ENCODE measurements around the gene VPS13D. TPM values are rescaled to one million over a fixed set of nuclear protein-coding genes. Genes with fewer than 3 reads are reported as not detected.
A peak's percentile ranks its signal among the peaks of the same experiment; 100 is the strongest.

Gene VPS13D
- total and polyA plus RNA-seq, 2 experiments from 2014 or later: 9.7 to 35.7 TPM

DNA sequence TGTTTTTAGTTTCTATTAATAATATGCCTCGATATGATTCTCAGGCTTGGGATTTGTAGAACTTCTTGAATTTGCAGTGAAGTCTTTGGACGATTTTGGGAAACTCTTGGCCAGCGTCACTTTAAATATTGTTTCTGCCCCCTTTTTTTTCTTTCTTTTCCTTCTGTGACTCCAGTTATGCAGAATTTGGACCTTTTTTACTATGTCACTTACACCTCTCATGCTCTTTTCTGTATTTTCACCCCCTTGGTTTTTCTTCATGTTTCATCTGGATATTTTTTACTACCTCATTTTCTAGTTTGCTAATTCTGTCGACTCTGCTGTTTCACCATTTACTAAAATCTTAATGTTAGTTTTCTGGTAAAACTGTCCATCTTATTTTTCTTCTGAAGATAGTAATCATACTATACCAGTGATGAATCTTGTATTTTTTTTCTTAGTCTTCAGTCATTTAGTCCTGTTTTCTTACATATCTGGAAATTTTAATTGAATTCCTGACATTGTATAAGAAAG is 214.6 kb downstream of the VPS13D start:
- no peak overlapping the region for H3K27ac ChIP-seq
- DNase-seq (ENCODE audit: low read depth in 1 of 2, low spot score in 1 of 2): no peak
- H3K4me3 ChIP-seq: no peak overlapping the region
- H3K9me3 ChIP-seq (ENCODE audit: low read depth): no peaks in the 10 kb centered on the region
- H3K4me1 ChIP-seq (ENCODE audit: low read depth): peaks cover 9% of the 10 kb centered on the region
- no peak for TF ChIP-seq CTCF (IDR thresholded peaks at IDR 0.05; ENCODE audit: low read depth, low read length)
- no peaks in the 10 kb centered on the region for H3K36me3 ChIP-seq
- H3K27me3 ChIP-seq: no peaks in the 10 kb centered on the region

- no peaks in the 10 kb centered on the region for H3K36me3 ChIP-seq
- DNase-seq (ENCODE audit: low read depth in 1 of 2, low spot score in 1 of 2): no peak
- H3K9me3 ChIP-seq (ENCODE audit: low read depth): no peaks in the 10 kb centered on the region
- peaks cover 9% of the 10 kb centered on the region for H3K4me1 ChIP-seq (ENCODE audit: low read depth)
- TF ChIP-seq CTCF (IDR thresholded peaks at IDR 0.05; ENCODE audit: low read depth, low read length): no peak
- no peak overlapping the region for H3K27ac ChIP-seq
- H3K4me3 ChIP-seq: no peak overlapping the region
- no peaks in the 10 kb centered on the region for H3K27me3 ChIP-seq
Observed at GRCh38 chr1:12445257-12445656, 215.4 kb downstream of the VPS13D start.

GRCh38 chr1:12446593-12446992 is 216.8 kb downstream of the VPS13D start:
- Histone ChIP-seq H3K9me3 (ENCODE audit: low read depth) (no peaks in the 10 kb centered on the region), H3K27ac (no peak overlapping the region), H3K36me3 (no peaks in the 10 kb centered on the region), H3K4me3 (no peak overlapping the region), H3K4me1 (ENCODE audit: low read depth) (peaks cover 16% of the 10 kb centered on the region), H3K27me3 (no peaks in the 10 kb centered on the region)
- no peak for TF ChIP-seq CTCF (IDR thresholded peaks at IDR 0.05; ENCODE audit: low read depth, low read length)
- no peak for DNase-seq (ENCODE audit: low read depth in 1 of 2, low spot score in 1 of 2)

DNA sequence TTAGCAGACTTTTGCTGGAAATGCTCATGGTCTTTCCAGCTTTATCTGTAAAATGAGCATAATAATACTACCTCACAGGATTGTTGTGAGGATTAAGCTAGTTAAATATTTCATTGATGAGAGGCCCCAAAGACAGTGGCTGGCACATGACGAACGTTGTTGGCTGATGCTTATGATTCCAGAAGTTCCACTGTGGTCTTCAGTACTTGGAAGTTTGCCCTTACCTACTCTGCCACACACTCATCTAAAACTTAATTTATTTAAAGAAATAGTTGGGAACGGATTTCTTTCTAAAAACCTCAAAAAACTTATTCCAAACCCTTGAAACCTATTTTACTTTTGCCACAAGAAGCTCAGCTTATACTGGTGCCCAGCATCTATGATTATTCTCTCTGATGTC is 217.5 kb downstream of the VPS13D start:
- no peaks in the 10 kb centered on the region for H3K36me3 ChIP-seq
- H3K4me3 ChIP-seq: no peak overlapping the region
- H3K4me1 ChIP-seq (ENCODE audit: low read depth): peaks cover 20% of the 10 kb centered on the region
- no peaks in the 10 kb centered on the region for H3K9me3 ChIP-seq (ENCODE audit: low read depth)
- H3K27me3 ChIP-seq: no peaks in the 10 kb centered on the region
- peak in 1 of 2 donors; percentile 78 for DNase-seq (ENCODE audit: low read depth in 1 of 2, low spot score in 1 of 2)
- H3K27ac ChIP-seq: no peak overlapping the region
- no peak for TF ChIP-seq CTCF (IDR thresholded peaks at IDR 0.05; ENCODE audit: low read depth, low read length)

DNA sequence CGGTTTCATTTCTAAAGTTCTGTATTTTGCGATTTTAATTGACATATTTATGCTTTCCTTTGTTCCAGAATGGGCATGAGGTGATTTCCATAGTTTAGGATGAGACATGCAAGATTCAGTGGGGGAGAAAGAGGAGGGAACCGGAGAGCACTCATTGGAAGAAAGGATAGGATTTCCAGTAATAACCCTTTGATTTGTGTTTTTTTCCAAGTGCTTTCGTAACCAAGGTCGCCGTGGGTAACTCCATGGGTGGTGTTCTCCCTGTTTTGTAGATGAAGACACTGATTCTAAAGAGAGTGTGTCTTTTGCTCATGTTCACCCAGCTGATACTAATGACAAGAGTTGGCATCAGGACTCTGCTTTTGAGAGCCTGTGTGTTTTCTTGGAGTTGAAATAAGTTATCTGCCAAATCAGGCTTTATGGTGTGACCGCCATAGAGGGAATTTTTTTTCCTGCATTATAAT is 218.1 kb downstream of the VPS13D start:
- Histone ChIP-seq H3K4me1 (ENCODE audit: low read depth) (peaks cover 20% of the 10 kb centered on the region), H3K27ac (no peak overlapping the region), H3K36me3 (no peaks in the 10 kb centered on the region), H3K4me3 (no peak overlapping the region), H3K9me3 (ENCODE audit: low read depth) (no peaks in the 10 kb centered on the region), H3K27me3 (no peaks in the 10 kb centered on the region)
- peak in 1 of 2 donors; percentile 79 for DNase-seq (ENCODE audit: low read depth in 1 of 2, low spot score in 1 of 2)
- TF ChIP-seq CTCF (IDR thresholded peaks at IDR 0.05; ENCODE audit: low read depth, low read length): no peak
